ENCODE measurements around the gene KIF4A. TPM values are rescaled to one million over a fixed set of nuclear protein-coding genes. Genes with fewer than 3 reads are reported as not detected.

Gene KIF4A
- total and polyA plus RNA-seq, 2 of the 4 experiments (the other 2 are of a cell fraction): 10.0 to 19.0 TPM

DNA sequence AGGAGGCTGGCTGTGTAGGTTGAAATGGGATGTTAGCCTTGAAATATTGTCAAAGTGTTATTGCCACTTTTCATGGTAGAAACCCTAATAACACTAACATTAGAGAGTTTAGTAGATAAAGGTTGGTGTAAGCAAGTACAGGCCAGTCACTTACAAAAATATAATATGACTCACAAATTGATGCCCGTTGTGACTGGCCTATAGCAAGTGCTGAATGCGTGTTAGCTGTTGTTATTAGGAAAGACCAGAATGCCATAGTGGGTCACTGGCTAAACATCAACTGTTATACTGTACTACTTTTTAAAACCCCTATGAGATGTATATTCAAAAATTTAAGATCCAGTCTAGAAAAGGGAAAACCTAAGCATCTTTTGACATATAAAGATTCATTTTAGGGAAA, 112.8 kb downstream of the KIF4A start:
- TF ChIP-seq NFE2L2 (IDR thresholded peaks at IDR 0.05; ENCODE audit: low read depth, low read length) (no peak), MAFK (IDR thresholded peaks at IDR 0.05; ENCODE audit: low read depth, low read length) (no peak), CHD1 (IDR thresholded peaks at IDR 0.05; ENCODE audit: low read depth, low read length) (no peak), CEBPB (IDR thresholded peaks at IDR 0.05; ENCODE audit: low read depth, low read length) (no peak), FOS (IDR thresholded peaks at IDR 0.05; ENCODE audit: low read depth, low read length) (no peak)
- TF ChIP-seq, protein P1, sequence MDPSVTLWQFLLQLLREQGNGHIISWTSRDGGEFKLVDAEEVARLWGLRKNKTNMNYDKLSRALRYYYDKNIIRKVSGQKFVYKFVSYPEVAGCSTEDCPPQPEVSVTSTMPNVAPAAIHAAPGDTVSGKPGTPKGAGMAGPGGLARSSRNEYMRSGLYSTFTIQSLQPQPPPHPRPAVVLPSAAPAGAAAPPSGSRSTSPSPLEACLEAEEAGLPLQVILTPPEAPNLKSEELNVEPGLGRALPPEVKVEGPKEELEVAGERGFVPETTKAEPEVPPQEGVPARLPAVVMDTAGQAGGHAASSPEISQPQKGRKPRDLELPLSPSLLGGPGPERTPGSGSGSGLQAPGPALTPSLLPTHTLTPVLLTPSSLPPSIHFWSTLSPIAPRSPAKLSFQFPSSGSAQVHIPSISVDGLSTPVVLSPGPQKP (IDR thresholded peaks at IDR 0.05; ENCODE audit: borderline replicate concordance, low read depth, low read length): no peak
- TF ChIP-seq, protein P2, sequence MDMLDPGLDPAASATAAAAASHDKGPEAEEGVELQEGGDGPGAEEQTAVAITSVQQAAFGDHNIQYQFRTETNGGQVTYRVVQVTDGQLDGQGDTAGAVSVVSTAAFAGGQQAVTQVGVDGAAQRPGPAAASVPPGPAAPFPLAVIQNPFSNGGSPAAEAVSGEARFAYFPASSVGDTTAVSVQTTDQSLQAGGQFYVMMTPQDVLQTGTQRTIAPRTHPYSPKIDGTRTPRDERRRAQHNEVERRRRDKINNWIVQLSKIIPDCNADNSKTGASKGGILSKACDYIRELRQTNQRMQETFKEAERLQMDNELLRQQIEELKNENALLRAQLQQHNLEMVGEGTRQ (IDR thresholded peaks at IDR 0.05; ENCODE audit: low read depth, low read length): no peak
- H3K79me1 ChIP-seq (ENCODE audit: low read depth in 1 of 2, low read length in 2 of 2): no peaks in the 10 kb centered on the region
- no peak overlapping the region for H3K23ac ChIP-seq (ENCODE audit: low read depth, low read length)
- CTCF ChIA-PET: no interaction called here
- no peak overlapping the region for H4K91ac ChIP-seq (ENCODE audit: insufficient read depth, low read depth, low read length)
- H2AK9ac ChIP-seq (replicated peaks; ENCODE audit: low read depth, low read length, poor library complexity): no peak overlapping the region
- WGBS, 2 experiments (ENCODE audit: extremely low coverage in 2 of 2, insufficient read length in 1 of 2): no CpG with 5 or more reads among the region's 2 CpGs
- no peak overlapping the region for H3K56ac ChIP-seq (ENCODE audit: extremely low read depth, insufficient read depth, low read length)
- no peak overlapping the region for H3K4ac ChIP-seq (ENCODE audit: low read depth, low read length)
- no peak overlapping the region for H2AK5ac ChIP-seq (ENCODE audit: low read depth, low read length)
- H2AFZ ChIP-seq (replicated peaks; ENCODE audit: low read length, poor library complexity): no peak overlapping the region
- H3K14ac ChIP-seq (replicated peaks; ENCODE audit: low read depth, low read length): no peak overlapping the region
- dilution Hi-C loops (cut with HindIII; ENCODE audit: low sequenced_read_pairs, unreplicated experiment): no loop called here
- no peak overlapping the region for H3K18ac ChIP-seq (ENCODE audit: low read depth, low read length)
- DNase-seq (no peak), ATAC-seq (ENCODE audit: low read depth) (no peak)
- H2BK15ac ChIP-seq (ENCODE audit: low read depth, low read length): no peak overlapping the region
- H3K4me2 ChIP-seq (ENCODE audit: low read depth, low read length): no peak overlapping the region
- H3K9me3 ChIP-seq (ENCODE audit: control insufficient read depth, insufficient read depth, low read length): no peaks in the 10 kb centered on the region
- H3K27ac ChIP-seq (ENCODE audit: insufficient read depth, low read length): no peak overlapping the region
- no peaks in the 10 kb centered on the region for H3K4me1 ChIP-seq (ENCODE audit: control insufficient read depth, insufficient read depth, low read length)
- H3K27me3 ChIP-seq (ENCODE audit: control insufficient read depth, insufficient read depth, low read length): no peaks in the 10 kb centered on the region; the same call in 1 of the 2 replicates
- no peak overlapping the region for H3K4me3 ChIP-seq (ENCODE audit: insufficient read depth, low read depth, low read length)
- H4K5ac ChIP-seq (ENCODE audit: low read depth, low read length): no peak overlapping the region
- POLR2A ChIA-PET (ENCODE audit: unreplicated experiment): no interaction called here
- no peak overlapping the region for H2BK120ac ChIP-seq (ENCODE audit: low read depth, low read length)
- no peak overlapping the region for H2BK20ac ChIP-seq (ENCODE audit: low read depth, low read length)
- H3K9ac ChIP-seq (ENCODE audit: low read depth, low read length): no peak overlapping the region
- no TSS peak for BruUV-seq (replicated peaks)
- intact Hi-C loops (cut with micrococcal nuclease): no loop called here
- no peaks in the 10 kb centered on the region for H3K36me3 ChIP-seq (ENCODE audit: control insufficient read depth, insufficient read depth, low read length)
- no peak overlapping the region for H2BK5ac ChIP-seq (ENCODE audit: low read depth, low read length, poor library complexity, severe bottlenecking)
- no peaks in the 10 kb centered on the region for H3K9me1 ChIP-seq (ENCODE audit: insufficient read depth, low read length)
- H4K20me1 ChIP-seq (ENCODE audit: insufficient read depth, low read length): no peaks in the 10 kb centered on the region
- in situ Hi-C loops (cut with MboI; ENCODE audit: low sequenced_read_pairs): no loop called here
- no peak overlapping the region for H4K8ac ChIP-seq (ENCODE audit: low read depth in 2 of 2, low read length in 2 of 2)
